Activated CD8-positive, alpha-beta memory T cell treated with anti-CD3 and anti-CD28 coated beads for 48 hours (primary cell): ENCODE results near the gene CPXM2.

Experiments
- DNase-seq, 3 experiments: peaks; one replicate each; pipeline ENCODE4 v3.0.0-alpha.2; 2020; ENCODE audit warnings: low read depth in 2 of 3, low spot score in 2 of 3

CPXM2 gene

GRCh38 chr10:123804716-123805115, 86.9 kb downstream of the CPXM2 start:
- no peak for DNase-seq

- no peak for DNase-seq
Observed at GRCh38 chr10:123800821-123801220, 90.8 kb downstream of the CPXM2 start.

GRCh38 chr10:123800289-123800688, 91.3 kb downstream of the CPXM2 start:
- no peak for DNase-seq

DNA sequence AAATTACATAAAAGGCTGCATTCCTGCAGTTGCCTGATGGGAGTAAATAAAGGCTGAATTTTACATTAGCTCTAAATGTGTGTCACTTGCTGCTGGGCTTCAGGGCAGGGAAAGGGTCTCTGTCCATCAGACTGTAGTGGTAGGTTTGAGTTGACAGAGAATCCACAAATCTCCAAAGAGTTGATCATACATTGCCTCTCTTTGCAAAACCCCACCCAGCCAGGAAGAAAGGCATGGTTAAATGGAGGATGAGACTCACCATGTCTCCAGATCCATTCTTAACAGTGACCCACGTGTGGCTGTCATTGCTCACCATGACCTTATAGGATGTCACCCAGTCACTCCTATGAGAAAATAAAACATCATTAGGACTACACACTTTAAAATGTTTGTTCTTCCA, 92.8 kb downstream of the CPXM2 start:
- no peak for DNase-seq

DNA sequence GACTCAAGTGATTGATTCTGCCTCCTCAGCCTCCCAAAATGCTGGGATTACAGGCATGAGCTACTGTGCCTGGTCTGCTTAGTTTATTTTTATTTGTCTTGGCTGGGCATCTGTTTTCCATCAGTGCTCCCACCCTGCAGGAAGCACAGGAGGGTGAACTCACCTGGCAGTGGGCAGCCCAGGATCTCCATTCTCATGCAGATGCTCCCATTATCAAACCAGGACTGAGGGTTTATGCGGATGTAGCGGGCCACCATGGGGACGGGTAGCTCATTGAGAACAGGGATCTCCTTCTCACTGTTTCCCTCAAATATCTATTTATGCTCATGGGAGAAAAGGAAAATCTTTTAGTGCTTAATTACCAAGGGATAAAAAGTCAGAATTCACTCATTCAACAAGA, 93.8 kb downstream of the CPXM2 start:
- no peak for DNase-seq

DNA sequence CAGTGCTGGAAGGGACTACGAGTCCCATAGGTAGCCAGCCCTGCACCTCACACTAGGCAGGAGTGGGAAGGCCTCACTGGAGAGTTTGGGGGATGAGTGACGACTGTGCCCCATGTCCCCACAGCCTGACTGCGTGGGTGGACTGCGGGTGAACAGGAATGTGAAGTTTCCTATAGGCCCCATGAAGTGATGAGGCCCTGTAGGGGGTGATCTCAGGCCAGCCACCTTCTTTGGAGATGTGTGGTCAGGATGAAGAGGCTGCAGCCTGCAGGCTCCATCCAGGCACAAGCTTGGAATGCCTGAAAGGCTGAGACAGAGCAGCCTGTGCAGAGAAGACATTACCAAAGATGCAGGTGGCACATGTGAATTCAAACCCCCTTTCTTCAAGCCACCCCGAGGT, 94.9 kb downstream of the CPXM2 start:
- DNase-seq = no peak

GRCh38 chr10:123795846-123796590, 95.6 kb downstream of the CPXM2 start:
- DNase-seq = no peak

DNA sequence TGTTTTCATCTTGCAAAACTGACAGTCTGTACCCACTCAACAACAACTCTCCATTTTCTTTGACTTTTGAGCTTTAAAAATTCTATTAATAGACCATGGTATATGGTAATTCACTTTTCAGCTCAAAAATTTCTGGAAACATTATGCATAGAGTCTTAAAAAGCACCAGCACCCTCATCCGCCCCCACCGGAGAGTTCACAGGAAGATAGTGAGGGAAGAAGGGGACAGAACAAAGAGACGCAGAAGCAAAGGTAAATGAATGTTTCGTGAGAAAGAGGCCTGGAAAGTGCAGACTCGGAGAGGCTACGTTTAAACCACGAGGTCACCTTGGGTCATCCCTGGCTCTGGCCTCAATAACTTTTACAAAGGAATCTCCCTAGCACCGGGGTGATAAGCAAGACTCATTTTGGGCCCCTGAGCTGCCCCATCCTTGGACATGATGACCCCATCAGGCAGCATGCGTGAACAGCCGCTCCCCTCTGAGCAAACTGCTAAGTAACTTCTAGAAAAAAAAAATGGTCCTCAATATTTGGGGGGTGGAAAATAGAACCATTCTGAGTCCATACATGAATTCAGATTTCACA, 96.3 kb downstream of the CPXM2 start:
- DNase-seq = no peak

DNA sequence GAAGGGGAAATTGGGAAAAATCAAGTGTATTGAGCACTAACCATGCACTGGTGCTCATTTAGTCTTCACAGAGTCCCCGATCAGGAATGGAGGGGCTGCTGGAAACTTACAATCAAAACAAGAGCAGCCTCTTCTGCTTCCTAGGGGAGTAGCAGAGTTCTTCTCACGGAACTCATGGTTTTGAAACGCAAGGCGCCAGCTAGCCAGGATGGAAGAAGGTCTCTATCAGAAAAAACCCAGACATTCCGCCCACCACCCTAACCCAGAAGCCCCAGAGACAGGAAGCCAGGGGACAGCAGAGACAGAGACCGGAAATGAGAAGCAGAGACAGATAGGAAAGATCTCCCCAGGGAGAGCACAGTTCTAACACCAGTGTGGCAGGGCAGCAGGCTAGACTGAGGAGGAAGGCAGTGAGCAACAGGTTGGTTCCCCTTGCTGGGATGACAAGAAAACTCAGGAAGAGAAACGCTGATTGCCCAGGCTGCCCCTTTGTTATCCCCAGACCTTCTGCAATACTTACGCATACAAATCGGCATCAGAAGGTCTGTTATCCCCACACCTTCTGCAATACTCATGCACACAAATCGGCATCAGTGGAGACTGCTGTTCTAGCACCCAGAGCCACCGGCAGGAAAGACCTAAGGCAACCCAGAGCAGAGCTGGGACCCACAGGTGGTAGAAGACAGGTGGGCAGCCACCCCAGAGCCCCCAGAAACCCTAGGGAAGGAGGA, 99.2 kb downstream of the CPXM2 start:
- DNase-seq = no peak

GRCh38 chr10:123790132-123790885, 101.3 kb downstream of the CPXM2 start:
- no peak for DNase-seq

GRCh38 chr10:123788981-123789380, 102.6 kb downstream of the CPXM2 start:
- no peak for DNase-seq

DNA sequence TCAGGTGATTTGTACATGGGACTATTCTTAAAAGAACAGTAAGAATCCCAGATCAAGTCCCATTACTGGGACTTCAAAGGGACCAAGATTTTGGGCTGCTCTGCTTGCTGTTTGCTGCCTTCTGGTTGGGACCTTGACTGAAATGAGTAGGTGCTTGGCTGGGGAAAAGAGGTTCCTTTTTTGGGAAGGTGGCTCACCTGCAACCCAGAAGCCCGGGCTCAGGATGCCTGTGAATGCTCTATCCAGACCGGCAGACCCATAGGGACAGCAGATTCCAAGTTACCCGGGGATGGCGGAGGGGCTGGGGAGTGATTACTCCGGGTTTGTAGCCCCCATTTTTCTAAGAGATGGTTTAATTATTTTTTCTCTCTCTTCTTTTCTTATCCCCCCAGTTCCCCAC, 104.0 kb downstream of the CPXM2 start:
- no peak for DNase-seq

- DNase-seq = no peak
Observed at GRCh38 chr10:123786896-123787295, 104.7 kb downstream of the CPXM2 start.

DNA sequence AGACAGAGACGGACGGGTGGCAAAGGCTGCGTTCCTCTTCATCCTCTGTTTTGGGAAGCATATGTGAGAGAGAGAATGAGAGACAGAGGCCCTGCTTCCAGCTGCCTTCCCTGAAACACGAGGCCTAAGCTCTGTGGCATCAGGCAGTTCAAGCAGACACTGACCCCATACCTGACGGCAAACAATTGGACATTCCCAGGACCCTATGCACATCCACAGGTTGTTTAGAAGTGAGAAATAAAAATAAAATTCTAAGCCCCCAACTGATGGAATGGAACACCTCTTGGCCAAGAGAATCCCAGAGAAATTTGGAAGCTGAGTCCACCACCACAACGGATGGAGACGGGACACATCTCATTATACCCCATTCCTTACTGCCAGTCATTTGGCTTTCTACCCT, 105.3 kb downstream of the CPXM2 start:
- DNase-seq = no peak

DNA sequence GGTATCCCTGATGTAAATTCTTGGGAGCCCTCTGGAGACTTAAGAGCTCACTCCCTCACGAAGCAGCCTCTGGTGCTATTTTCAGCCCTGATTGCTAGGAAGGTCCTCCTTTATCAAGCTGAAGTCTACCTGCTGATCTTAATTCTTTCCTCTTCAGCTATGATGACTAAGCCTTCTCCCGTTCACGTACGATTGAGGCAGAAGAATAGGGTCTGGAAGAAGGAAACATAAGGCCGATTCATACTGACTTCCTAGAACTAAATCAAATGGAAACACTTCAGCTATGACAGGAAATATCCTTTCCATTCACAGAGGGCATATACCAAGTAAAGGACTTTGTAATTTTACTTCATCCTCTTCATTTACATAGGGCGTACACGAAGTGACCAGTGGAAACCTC, 107.0 kb downstream of the CPXM2 start:
- no peak for DNase-seq

DNA sequence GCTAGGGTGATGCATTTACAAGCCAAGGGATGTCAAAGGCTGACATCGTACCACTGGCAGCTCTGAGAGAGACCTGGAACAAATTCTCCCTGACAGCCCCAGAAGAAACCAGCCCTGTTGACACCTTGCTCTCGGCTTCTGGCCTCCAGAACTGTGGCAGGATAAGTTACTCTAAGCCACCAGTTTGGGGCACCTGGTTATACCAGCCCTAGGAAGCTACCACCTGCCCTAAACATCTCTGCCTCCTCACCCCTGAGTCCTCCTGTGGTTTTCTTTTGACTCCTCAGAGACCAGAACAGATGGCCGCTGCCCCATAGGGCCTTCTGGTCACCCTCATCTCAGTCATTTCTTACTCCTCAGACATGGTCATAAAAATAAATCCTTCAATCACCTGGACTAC, 107.4 kb downstream of the CPXM2 start:
- no peak for DNase-seq

- no peak for DNase-seq
Observed at GRCh38 chr10:123783296-123783695, 108.3 kb downstream of the CPXM2 start.

GRCh38 chr10:123782549-123782948, 109.1 kb downstream of the CPXM2 start:
- DNase-seq = no peak

- no peak for DNase-seq
Observed at GRCh38 chr10:123781956-123782500, 109.6 kb downstream of the CPXM2 start.

GRCh38 chr10:123781324-123781900, 110.2 kb downstream of the CPXM2 start:
- no peak for DNase-seq
